HG02973 (cell line): ENCODE results near the gene MYO7B.

Source experiments
- ATAC-seq: cut with Tn5 transposase; IDR thresholded peaks from one replicate; pipeline ENCODE4 v1.9.1; 2021; ENCODE audit warnings: moderate library complexity; ENCODE audit not compliant: unreplicated experiment

MYO7B gene

GRCh38 chr2:127623388-127624319, 88.2 kb downstream of the MYO7B start:
- ATAC-seq: no peak

GRCh38 chr2:127624320-127624755, 88.9 kb downstream of the MYO7B start:
- ATAC-seq: no peak

- no peak for ATAC-seq
Measured at GRCh38 chr2:127624756-127625571, 89.5 kb downstream of the MYO7B start.

- no peak for ATAC-seq
Measured at GRCh38 chr2:127625572-127625951, 90.1 kb downstream of the MYO7B start.

GRCh38 chr2:127626175-127626574, 90.7 kb downstream of the MYO7B start:
- ATAC-seq: no peak

GRCh38 chr2:127626917-127627739, 91.6 kb downstream of the MYO7B start:
- no peak for ATAC-seq

- ATAC-seq: no peak
Measured at GRCh38 chr2:127627740-127628571, 92.5 kb downstream of the MYO7B start.

- no peak for ATAC-seq
Measured at GRCh38 chr2:127628767-127629614, 93.5 kb downstream of the MYO7B start.

GRCh38 chr2:127629637-127630036, 94.2 kb downstream of the MYO7B start:
- no peak for ATAC-seq

- no peak for ATAC-seq
Measured at GRCh38 chr2:127630096-127630863, 94.8 kb downstream of the MYO7B start.

GRCh38 chr2:127630864-127631540, 95.5 kb downstream of the MYO7B start:
- no peak for ATAC-seq

- no peak for ATAC-seq
Measured at GRCh38 chr2:127631541-127631996, 96.1 kb downstream of the MYO7B start.

GRCh38 chr2:127631997-127632581, 96.6 kb downstream of the MYO7B start:
- ATAC-seq: no peak

GRCh38 chr2:127632592-127633489, 97.4 kb downstream of the MYO7B start:
- peak; percentile 41 for ATAC-seq

GRCh38 chr2:127633556-127634065, 98.1 kb downstream of the MYO7B start:
- ATAC-seq: no peak

- no peak for ATAC-seq
Measured at GRCh38 chr2:127634066-127634617, 98.7 kb downstream of the MYO7B start.
